Stimulated activated CD4-positive, alpha-beta T cell treated with anti-CD3 and anti-CD28 coated beads, TNF-alpha, amount 100 ng/mL, for 48 hours (primary cell): ENCODE measurements around the gene CCDC144A.
"Not testable (repeated sequence)": the region's sequence is repeated elsewhere in the genome, so short reads cannot be mapped to it uniquely, and the experiment has no call there.

Experiments
- DNase-seq, 3 donors: peaks; one replicate each; pipeline ENCODE4 v3.0.0-alpha.2; 2020; ENCODE audit warnings: low read depth in 3 of 3

CCDC144A gene

DNA sequence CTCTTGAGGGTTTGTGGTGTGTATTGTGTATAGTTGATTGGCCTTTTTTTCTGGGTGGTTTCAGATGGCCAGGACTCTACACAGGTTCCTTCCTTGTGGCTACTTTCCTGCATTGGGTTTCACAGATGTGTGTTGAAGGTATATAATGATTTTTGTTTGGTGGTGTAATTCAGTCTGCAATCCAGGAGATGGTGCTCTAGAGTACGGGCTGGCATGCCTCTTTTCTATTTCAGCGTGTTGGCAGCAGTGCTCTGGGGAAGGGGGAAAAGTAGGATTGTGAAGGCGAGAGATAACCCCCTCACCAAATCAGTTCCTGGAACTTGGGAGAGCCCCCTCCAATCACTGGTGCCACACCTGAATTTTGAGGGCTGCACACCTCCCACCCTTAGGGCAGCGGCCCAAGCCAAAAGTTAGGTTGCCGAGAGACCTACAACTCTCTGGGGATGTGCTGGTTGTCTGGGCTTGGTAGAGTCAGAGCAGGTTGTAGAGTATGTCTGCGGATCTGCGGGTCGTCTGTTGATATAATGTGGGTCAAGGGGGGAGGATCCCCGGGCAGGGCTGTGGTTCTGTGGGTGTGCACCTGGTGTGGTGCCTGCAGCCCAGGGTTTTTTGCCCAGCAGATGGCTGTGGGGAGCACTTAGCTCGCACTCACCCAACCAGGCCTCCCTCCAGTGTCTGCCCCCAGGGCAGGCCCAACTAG lies 61.3 kb downstream of the CCDC144A start:
- DNase-seq = not testable (repeated sequence)

DNA sequence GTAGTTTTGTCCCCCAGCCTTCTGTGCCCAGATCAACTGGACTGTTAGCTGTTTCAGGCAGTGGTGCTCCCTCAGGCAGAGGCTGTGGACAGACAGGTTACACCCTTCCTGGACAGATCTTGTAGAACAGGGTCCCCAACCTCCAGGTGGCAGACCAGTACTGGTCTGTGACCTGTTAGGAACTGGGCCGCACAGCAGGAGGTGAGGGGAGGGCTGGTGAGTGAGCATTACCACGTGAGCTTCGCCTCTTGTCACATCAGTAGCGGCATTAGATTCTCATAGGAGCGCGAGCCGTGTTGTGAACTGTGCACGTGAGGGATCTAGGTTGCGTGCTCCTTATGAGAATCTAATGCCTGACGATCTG lies 61.9 kb downstream of the CCDC144A start:
- not testable (repeated sequence) for DNase-seq

DNA sequence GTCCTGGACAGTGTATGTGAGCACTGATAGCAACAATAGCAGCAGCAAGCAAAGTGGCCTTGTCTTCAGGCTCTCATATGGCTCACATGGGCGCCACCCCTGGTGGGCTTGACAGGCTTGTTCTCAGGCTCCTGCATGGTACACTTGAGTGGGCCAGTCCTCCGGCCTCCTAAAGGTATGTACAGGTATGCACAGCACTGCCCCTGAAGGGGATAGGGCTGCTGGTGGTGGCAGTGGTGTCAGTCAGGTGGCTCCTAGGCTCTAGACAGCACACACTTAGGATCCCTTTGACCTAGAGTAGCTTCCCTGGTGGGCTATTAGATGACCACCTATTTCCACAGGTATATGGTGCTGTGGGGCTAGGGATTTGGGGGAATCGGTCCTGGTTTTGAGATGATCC lies 67.5 kb downstream of the CCDC144A start:
- not testable (repeated sequence) for DNase-seq

DNA sequence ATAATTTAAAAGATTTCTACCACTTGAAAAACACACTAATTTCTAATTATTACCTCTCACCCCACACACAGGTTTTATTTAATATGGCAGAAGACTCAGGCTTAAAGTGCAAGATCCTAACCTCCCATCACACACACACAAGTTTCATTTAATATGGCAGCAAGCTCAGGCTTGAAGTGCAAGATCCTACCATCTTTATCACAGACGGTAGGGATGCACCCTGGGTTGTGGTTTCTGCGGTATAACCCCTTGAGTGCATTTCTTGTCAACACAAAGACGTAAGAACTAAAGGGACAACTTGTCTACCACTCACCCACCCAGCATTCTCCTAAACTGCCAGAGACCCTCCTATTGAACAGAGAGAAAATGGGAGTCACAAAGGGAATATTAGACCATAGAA lies 68.1 kb downstream of the CCDC144A start:
- DNase-seq = not testable (repeated sequence)

DNA sequence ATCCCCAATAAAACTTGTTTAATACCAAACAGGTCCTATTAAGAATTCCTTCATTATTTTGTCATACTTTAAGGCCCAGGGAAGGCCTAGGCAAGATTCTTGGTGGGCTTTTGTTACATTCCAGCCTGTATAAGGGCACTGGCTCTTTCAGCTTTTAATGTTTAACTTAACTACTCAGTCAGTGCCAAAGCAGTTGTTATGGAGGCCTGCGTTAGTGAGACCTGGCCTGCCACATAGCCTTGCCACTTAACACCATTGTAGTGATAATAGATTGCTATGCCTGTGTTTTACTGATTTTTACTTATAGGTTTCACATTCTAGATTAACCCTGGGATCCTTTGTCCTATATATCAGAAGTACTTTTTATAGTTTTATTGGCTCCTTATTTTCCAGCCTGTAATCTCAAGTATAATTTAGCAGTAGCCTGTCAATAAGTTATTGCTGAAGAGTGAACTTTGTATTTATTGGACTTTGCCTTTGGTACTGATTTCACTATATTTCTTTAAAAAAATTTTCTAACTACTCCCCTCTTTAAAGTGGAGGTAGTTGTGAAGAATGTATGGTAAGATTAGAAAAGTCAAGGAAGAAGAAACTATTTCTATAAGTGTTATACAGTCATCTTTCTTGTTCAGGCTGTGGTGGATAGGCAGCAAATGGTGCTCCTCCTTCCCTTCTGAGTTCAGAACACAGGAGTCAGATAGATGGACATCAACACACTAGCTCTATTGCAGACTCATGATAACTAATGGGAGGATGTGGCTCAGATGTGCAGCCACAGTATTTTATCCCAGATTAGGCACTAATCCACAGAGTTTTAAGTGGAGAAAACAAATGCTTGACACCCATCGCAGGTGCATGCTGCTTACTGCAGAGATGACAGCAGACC lies 78.5 kb downstream of the CCDC144A start:
- not testable (repeated sequence) for DNase-seq

DNA sequence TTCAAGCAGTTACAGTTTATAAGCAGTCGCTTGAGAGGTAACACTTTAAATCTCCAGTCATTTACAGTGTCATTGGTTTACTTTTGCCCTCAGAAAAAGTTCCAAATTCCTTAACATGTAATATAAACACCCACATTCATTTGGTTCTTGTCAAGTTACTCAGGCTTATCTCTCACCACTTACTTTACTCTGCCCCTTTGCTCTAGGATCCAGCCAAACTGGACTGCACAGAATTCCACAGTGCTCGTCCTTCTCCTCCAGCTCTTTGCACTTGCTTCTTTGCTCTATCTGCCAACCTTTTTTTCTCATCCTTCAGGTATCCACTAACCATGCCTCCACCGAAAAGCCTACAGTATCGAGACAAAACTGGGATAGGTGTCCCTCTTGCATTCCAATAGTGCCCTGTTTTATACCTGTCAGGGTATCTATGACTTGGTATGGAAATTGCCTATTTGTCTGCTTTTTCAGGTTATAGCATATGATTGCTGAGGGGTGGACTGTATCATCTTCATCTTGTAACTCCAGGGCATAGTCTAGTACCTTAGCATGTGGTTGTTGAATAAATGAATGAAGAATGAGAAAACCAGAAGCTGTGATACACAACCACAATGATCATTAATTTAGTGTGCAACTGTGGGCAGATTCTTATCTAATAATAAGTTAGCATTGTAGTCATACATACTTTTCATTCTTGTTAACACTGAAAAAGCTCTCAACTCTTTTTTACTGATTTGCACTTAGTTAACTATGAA lies 82.5 kb downstream of the CCDC144A start:
- not testable (repeated sequence) for DNase-seq

DNA sequence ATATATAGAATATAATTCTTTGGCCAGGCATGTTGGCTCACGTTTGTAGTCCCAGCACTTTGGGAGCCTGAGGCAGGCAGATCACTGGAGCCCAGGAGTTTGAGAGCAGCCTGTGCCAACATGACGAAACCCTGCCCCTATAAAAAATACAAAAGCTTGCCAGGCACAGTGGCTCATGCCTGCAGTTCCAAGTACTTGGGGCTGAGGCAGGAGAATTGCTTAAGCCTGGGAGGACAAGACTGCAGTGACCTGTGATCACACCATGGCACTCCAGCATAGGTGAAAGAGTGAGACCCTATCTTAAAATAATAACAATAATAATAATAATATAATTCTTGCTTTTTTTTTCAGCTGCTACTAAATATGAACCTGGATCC lies 83.1 kb downstream of the CCDC144A start:
- DNase-seq = not testable (repeated sequence)

DNA sequence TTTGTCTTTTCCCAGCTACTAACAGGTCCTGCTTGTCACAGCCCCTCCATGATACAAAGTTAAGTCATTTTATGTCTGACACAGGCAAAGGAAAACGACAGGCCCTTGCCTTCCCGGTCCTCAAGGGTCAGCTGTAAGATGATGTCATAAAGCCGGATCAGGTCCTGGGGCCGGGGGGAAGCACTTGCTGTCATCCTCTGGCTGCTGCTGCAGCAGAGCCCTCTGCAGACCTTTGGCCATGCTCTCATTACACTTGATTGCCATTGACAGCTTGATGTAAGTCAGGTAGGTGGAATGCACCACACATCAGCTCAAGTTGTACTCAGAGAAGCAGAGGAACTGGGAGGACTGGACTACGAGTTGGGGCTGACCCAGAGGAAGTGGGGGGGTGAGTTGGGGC lies 97.8 kb downstream of the CCDC144A start:
- not testable (repeated sequence) for DNase-seq

DNA sequence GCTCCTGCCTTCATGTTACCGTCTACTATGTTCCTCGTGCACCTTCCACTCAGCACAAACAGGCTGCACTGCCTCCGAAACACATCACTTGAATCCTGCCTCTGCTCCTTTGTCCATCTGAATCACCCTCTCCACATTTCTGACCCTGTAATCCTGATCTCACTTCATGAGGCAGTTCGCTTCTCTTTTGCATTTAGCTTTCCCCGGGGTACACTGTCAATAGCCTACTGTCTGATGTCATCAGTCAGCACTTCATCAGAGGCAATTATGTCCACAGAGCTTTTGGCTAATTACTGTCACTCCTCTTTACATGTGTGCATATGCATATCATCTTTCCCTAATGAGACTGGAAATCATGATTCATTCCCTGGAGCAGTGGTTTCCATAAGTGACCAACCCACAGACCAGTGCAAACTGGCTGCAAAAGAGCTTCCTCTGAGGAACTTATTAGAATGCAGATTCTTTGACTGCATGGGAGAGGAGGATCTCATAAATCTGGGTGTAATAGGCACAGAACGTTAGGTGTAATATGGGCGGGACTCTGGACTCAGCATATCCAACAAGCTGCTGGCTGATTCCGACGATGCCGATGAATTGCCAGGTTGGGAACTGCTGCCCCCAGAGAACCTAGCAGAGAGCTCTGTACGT lies 99.0 kb downstream of the CCDC144A start:
- not testable (repeated sequence) for DNase-seq

DNA sequence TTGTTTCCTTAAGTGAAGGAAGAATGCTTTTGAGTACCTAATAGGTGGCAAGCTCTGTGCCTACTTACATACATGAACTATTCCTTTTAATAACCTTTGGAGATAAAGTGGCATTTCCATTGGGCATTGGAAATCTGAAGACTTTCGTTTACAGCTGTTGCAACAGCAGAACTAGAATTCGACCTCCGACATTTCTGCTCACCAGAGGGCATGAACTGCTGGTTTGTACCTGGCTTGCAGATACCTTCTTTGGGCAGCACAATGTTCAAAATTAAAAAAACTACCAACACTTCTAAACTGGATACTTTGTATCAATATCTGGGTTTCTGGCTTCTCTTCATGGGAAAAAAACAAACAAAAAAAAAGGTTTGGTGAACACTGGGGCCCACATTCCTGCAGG lies 99.6 kb downstream of the CCDC144A start:
- DNase-seq = not testable (repeated sequence)

DNA sequence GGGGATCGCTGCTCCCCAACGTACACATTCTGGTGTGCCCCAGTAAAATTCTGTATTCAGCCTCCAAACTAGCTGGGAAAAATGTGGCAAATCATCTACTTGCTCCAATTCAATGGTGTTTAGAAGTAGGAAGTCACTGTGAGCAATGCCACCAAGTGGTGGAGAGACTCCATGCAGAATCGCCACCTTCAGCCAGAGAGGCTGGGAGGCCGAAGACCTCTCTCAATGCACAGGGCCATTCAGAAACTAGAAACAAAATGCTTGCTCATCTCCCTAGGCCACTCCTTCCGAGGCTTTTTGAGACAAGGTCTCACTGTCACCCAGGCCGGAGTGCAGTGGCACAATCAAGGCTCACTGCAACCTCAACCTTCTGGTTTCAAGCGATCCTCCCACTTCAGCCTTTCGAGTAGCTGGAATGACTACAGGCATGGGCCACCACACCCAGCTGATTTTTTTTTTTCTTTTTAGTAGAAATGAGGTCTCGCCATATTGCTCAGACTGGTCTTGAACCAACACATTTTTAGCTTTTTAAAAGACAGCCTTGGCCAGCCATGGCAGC lies 100.4 kb downstream of the CCDC144A start:
- DNase-seq = not testable (repeated sequence)

DNA sequence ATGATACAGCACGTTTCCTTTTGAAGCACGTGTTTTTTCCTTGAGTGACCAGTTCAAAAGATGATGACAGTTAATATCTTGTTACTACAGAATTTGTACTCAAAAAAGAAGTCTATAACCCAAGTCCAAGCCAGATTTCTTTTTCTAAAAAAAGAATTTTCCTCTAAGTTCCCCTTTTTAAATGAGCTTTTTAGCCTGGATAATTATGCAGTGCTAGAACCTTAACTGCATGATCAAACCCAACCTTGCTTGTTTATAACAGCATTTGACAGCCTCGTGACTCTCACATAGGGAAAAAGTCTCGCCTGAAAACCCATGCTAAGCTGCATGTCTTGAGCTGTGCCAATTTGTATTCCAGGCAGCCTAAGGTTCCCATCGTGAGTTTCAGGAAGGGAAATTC lies 104.2 kb downstream of the CCDC144A start:
- not testable (repeated sequence) for DNase-seq

DNA sequence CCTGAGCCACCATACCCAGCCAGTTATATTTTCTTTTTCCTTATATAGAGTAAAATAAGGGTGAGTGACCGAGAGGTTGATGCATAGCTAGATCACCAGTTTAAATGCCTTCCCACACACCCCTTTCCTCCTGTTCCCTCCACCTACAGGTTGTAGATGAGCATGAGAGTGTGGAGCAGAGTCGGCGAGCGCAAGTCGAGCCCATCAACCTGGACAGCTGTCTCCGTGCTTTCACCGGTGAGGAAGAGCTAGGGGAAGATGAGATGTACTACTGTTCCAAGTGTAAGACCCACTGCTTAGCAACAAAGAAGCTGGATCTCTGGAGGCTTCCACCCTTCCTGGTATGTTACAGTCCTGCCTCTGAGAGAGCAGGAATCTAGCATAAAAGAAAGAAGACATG lies 105.9 kb downstream of the CCDC144A start:
- DNase-seq = not testable (repeated sequence)

DNA sequence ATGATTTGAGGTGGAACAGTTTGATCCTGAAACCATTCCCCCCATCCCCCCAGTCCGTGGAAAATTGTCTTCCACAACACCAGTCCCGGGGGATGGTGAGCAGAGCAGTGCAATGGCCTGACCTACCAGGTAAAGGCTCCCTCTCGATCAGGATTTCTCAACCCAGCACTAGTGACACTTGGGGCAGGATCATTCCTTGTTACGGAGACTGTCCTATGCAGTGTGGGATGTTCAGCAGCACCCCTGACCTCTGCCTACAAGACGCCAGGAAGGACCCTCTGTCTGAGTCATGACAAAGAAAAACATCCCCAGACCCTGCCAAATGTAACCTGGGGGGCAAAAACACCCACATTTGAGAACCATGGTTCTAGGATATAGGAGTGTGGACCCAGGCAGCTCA lies 114.8 kb downstream of the CCDC144A start:
- not testable (repeated sequence) for DNase-seq

DNA sequence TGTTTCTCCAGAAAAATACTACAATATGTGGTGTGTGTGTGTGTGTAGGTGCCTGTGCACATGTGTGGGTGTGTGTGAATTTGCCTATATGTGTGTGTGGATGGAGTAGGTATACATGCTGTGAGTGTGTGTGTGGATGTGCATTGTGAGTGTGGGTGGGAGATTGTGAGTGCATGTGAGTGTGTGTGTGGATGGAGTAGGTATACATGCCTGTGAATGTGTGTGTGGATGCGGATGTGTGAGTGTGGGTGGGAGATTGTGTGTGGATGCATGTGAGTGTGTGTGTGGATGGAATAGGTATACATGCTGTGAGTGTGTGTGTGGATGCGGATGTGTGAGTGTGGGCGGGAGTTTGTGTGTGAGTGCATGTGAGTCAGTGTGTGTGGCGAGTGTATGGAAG lies 116.6 kb downstream of the CCDC144A start:
- DNase-seq = not testable (repeated sequence)

DNA sequence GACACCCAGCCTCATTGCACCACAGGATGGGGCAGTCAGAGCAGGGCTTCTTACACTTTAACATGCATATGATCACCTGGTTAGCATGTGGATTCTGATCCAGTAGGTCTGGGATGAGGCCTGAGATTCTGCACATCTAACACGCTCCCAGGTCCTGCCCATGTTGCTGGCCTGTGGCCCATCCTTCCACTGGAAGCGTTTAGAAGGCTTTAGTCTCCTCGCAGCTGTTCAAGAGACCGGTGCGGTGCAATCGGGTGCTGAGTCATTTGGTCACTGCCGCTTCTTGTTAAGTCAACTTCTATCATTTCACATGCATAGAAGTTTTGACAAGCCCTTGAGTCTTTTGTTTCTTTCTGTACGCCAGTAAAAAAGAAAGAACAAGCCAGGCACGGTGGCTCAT lies 117.6 kb downstream of the CCDC144A start:
- DNase-seq = not testable (repeated sequence)

DNA sequence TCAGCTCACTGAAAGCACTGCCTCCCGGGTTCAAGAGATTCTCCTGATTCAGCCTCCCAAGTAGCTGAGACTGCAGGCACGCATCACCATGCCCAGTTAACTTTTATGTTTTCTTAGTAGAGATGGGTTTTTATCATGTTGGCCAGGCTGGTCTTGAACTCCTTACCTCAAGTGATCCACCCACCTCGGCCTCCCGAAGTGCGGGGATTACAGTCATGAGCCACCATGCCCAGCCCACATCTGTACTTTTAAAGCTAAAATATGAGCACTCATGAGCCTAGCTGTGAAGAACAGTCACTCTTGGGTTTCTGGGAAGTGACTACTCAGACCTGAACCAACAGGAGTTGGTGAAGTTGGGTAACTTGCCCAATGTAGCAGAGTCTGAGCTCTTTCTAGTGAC lies 120.2 kb downstream of the CCDC144A start:
- DNase-seq = not testable (repeated sequence)

DNA sequence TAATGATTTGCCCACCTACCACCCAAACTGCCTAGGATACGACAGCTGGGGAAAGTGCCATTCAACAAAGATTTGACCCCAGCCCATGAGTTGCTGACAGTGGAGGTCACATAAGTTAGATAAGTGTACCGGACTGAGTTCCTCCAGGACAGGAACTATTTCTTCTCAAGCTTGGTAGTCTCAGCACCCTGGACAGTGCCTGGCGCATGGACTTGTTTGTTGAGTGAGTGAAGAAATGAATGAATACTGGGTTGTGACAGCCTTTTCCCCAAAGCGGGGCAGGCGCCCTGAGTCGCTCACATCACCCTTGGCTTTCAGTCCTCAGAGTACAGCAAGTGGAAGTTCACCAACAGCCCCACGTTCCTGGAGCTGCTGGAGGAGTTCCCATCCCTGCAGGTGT lies 122.1 kb downstream of the CCDC144A start:
- DNase-seq = not testable (repeated sequence)

DNA sequence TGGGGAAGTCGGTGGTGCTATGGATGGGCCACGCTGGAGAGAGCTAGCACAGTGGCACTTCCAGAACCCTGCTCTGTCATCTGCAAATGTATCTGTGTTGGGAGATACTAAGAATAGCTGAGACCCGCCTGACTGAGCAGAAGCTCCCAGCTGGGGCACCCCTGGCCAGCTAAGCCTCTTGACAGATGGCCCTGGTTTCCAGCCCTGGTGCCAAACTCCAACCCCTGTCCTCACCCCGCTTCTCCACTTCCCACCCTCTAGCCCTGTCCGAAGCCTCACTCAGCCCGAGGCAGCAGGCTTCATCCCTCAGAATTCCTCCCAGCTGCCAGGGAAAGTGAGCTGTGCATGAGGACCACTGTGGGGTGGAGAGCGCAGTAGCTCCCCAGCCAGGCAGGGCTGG lies 124.4 kb downstream of the CCDC144A start:
- DNase-seq = no peak

DNA sequence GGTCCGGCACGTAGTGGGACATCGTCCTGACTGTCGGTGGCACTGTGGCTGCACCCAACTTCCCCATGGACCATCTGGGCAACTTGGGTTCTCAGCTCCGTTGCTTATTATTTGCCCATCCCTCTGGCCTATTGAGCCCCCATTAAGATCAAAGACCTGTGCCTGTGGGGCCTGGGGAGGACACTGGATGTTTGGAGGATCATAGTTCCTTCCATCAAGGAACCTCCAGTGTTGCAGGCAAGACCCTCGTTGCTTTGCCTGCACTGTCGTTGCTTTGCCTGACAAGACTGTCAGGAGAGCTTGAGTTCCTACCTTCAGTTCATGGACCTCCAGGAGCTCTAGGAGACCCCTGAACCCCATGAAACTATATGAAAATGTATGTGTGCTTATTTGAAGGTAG lies 127.2 kb downstream of the CCDC144A start:
- DNase-seq = no peak

DNA sequence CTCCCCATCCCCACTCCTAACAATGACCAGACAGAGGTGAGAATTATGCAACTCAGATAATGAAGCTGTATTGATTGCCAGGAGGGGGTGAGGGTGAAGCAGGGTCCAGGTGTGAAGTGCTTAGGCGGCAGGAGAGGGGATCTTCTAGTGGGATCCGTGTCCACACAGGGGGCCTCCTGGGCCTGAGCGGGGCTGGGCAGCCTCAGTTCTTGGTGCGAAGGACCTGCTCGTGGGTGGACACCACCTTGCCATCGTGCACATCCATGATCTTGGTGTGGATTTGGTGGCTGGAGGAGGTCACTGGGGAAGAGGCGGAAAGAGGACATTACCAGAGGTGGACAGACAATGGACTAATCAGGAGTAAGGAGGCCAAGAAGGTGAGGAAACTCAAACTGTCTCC lies 127.9 kb downstream of the CCDC144A start:
- DNase-seq = not testable (repeated sequence)
